Measurements from ENCODE around the gene NEAT1.
"Not testable (repeated sequence)": the region's sequence is repeated elsewhere in the genome, so short reads cannot be mapped to it uniquely, and the experiment has no call there.

The NEAT1 gene

DNA sequence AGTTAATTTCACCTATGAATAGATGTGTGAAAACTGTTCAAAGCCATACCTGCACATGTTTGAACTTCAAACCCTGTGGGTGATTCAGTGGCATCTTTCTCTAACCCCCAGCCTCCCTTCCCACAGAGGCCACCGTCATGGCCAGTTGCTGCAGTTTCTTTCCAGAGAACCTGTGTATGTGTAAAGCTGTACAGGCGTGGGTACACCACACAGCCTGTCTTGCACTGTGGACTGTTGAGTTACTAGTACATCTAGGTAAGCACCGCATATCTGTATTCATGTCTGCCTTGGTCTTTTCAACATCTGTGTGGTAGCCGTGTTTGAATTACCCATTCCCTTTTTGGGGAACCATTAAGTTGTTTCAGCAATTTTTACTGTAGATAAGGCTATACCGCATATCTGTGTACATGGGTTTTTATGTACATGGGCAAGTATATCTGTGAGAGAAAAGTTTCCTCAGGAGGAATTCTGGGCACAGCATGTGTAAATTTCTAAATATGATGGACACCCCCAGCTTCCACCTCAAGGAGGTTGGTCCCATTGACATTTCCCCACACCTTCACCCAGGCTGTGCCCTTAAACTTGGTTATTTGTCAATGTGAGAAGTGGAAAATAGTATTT lies 13.9 kb downstream of the NEAT1 start:
- no peak for DNase-seq

DNA sequence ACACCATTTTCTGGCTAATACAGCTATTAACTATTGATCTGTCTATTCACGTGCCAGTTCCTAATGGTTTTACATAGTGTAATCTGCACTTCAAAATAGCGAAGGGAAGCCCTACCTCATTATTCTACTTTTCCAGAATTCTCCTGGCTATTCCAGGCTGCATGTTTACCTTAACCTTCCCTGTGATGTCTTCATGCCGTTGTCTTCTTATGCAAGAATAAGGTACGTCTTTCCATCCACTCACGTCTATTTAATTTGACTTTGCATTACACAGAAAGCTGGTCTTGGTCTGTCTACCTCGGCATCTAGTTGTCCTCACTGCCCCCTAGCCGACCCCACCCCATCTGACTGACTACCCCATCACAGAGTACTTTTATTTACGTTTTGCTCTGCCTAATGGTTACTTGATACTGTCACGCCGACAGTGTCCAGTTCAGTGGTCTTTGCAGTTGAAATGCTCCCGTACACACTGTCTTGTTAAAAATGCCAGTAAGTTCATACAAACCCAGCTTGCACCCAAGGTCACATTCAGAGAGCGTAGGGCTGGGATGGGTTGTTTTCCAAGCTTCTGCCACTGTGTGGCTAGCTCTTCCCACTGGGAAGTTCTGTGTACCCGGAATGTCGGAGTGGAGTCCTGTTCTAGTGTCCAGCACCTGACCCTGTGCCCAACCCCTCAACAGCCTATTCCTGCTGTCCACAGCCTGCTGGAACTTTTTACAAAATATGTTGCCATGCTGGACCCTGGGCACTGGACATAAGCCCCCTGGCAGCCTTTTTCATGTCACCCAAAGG lies 15.0 kb downstream of the NEAT1 start:
- DNase-seq, result no peak

DNA sequence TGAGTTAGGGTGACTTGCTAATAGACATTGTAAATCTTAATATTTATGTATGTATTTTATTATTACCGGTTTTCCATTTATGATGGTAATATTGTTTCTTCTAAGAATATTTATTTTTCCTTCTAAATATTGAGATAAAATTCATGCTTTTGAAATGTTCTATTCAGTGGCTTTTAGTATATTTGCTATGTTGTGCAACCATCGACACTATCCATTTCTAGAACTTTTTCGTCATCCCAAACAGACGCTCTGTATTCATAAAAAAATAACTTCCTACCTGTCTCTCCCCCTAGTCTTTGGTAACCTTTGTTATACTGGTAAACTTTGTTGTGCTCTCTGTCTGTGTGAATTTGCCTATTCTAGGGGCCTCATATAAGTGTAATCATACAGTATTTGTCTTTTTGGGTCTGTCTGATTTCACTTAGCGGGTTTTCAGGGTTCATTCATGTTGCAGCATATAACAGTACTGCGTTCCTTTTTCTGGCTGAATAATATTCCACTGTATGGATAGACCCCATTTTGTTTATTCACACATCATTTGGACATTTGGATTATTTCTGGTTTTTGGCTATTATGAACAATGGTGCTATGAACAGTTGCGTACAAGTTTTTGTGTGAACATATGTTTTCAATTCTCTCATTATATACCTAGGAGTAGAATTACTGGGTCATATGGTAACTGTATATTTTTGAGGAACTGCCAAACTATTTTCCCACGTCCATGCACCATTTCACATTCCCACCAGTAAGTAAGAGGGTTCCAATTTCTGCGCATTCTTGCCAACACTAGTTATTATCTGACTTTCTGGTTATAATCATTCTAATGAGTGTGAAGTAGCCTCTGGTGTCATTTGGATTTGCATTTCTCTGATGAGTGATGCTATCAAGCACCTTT lies 15.9 kb downstream of the NEAT1 start:
- DNase-seq, result no peak

DNA sequence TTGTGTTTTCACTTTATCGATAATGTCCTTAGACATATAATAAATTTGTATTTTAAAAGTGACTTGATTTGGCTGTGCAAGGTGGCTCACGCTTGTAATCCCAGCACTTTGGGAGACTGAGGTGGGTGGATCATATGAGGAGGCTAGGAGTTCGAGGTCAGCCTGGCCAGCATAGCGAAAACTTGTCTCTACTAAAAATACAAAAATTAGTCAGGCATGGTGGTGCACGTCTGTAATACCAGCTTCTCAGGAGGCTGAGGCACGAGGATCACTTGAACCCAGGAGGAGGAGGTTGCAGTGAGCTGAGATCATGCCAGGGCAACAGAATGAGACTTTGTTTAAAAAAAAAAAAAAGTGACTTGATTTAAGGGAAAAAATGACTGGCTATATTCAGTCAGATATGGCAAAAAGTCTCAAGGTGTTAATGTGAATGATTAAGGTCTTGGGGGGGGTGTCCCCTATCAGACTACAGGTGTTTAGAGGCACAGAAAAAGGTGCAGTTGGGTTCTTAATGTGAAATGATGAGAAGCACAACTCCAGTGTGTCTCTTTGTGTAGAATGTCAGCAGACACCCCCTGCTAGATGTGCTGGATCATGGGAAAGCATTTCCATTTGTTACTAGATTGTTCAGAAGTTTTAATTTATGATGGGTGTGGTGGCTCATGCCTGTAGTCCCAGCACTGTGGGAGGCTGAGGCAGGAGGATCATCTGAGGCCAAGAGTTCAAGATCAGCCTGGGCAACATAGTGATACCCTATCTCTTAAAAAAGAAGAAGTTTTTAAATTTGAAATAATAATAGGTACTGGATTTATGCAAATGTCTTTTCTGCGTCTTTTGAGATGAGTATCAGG lies 17.0 kb downstream of the NEAT1 start:
- DNase-seq, result no peak

DNA sequence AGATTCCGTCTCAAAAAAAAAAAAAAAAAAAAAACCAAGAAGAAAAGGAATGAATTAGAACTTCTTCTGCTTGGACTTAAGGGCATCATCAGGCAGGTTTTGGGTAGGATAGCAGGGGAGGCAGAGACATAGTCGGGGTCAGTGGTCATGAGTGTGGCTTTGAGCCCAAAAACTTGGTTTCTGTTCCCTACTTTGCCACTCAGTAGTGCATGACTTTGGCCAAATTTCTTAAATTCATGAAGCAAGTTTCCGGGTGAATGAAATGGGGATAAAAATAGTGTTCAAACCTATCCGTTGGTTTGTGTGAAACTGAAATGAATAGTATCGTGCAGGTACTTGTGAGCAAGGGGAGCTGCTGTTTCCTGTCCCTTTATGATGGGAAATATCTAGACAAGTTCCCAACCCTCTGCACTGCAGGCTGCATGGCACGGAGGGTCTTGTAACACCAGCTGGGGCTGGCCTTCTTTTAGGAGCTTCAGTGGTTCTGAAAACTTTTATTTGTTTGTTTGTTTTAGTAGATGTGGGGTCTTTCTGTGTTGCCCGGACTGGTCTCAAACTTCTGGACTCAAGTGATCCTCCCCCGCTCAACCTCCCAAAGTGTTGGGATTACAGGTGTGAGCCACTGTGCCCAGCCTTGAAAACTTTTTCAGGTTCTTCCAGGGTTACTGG lies 18.4 kb downstream of the NEAT1 start:
- DNase-seq, result no peak

DNA sequence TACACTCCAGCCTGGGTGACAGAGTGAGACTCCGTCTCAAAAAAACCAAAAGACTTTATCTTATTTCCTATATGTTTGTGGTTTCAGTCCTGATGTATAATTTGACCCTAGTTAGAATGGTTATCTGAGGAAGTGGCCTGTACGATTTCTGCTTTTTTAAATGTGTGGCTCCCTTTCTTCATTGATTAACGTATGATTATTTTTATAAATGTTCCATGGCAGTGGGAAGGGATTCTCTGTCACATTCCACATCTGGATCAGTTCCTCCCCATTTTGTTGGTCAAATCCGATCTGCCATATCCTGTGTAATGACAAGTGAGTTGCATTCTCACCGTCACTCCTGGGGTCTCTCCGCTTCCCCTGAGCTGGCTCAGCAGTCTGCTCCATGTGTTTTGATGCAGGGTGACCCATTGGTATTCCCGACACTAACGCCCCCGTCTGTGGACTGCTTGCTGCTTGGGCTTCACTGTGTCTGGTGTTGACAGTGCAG lies 20.3 kb downstream of the NEAT1 start:
- no peak for DNase-seq

DNA sequence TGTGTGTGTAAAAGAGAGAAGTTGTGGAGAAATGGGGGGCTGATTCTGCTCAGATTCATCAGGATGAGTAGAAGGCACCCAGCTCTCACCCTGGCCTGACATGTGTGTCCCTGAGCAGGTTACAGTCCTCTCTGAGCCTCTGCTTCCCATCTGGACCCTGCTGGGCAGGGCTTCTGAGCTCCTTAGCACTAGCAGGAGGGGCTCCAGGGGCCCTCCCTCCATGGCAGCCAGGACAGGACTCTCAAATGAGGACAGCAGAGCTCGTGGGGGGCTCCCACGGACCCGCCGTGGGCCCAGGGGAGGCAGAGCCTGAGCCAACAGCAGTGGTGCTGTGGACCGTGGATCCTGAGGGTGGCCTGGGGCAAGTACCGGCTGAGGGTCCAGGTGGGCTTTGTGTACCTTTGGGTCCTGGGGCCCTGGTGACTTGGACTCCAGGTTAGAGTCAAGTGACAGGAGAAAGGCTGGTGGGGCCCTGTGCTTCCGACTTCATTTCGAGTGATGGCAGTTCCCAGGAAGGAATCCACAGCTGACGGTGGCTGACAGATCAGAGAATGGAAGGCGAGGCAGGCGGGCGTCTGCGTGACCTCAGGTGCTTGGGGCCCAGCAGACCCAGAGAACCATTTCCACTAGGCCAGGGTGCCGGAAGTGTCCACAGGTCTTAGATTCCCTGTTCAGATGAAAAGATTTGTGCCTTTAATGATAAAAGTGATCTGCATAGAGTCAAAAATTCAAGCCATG lies 21.9 kb downstream of the NEAT1 start:
- no peak for DNase-seq

DNA sequence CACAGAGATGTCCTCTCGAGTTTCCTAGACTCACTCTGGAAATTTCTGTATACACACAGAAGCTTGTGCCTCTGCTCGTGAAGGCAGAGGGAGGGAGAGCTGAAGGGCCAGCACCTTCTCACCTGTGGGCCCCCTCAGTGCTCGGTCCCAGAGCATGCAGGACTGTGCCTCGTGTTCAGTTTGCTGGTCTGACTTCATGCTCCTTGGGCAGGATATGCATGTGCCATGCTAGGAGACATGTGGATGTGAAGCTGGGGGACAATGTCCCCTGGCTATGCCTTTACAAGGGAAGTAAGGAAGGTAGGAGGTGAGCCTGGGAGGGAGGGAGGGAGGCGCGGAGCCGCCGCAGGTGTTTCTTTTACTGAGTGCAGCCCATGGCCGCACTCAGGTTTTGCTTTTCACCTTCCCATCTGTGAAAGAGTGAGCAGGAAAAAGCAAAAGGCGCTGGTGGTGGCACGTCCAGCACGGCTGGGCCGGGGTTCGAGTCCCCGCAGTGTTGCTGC lies 22.6 kb downstream of the NEAT1 start:
- no peak for DNase-seq

DNA sequence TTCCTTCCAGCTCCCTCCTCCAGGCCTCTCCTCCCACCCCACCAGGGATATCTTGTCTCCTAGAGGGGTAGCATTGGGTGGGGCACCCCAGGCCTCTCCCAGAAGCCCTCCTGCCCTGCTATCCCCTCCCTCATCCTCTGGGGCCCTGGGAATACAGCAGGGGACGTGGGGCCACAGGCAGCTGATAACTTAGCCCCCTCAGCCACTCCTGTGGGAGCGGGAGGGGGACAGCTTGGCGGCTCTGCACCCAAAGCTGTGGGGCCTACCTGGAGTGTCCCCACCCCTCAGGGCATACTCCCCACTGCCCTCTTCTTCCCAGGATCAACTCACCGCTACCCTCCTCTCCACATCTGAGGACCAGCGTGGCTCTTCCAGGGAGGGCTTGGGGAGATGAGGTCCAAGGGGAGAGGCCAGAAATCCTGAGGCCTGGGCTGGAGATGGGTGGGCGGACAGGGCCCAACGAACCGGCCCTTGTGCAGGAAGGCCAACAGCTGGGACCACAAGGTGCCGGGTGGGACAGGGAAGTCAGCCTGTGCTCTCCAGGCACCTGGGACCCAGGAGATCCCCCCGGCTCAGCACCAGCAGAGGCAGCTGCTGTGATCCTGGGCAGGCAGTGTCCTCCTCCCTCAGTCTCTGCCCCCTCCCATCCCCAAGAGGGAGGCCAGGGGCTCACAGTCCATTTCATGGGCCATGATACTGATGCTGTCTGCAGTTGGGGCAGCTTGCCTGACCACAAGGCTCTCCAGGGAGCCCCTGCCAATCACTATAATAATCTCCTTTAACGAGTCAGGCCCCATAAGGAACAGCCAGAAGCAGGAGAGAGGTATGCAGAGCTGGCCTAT lies 23.2 kb downstream of the NEAT1 start:
- DNase-seq, result no peak

DNA sequence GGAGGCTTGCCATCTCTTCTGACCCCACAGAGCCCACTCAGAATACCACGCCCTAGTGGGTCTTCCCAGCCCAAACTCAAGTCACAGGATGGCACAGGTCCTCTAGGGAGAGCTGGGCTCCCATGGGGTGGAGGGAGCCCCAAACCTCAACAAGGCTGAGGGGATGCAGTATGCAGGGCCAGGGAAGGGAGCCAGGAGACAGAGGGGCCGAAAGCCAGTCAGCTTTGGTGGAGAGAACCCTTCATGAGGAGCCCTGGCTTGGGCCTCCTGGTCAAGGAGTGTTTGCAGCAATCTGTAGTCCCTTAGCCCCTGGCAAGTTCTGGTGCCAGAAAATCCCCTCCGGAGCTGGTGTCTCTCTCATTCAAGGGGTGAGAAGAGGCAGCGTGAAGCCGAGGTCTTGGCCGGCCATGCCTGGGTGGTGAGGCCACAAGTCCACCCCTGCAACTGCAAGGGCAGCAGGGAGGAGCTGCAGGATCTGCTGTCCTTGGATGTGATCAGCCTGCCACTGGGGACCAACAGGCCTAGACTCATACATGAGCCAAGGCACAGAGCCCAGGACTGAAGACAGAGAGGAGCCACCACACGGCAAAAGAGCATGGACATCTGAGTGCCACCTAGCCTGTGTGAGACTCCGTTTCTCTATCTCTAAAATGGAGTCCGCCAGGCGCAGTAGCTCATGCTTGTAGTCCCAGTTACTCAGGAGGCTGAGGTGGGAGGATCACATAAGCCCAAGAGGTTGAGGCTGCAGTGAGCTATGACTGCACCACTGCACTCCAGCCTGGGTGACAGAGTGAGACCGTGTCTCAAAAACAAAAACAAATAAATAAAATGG lies 24.1 kb downstream of the NEAT1 start:
- DNase-seq, result no peak

DNA sequence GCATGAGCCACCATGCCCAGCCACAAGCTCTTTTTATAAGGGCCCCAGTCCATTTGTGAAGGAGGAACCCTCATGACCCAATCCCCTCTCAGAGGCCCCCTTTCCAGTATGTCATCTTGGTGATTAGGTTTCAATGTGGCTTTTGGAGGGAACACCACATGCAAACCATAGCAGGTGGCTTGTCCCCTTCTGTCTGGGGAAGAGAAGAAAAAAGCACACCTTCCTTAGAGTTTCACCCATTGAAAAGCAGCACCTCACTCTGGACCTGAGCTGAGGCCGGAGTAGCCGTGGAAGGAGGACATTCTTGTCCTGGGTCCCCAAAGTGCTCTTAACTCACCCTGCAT lies 25.4 kb downstream of the NEAT1 start:
- no peak for DNase-seq

DNA sequence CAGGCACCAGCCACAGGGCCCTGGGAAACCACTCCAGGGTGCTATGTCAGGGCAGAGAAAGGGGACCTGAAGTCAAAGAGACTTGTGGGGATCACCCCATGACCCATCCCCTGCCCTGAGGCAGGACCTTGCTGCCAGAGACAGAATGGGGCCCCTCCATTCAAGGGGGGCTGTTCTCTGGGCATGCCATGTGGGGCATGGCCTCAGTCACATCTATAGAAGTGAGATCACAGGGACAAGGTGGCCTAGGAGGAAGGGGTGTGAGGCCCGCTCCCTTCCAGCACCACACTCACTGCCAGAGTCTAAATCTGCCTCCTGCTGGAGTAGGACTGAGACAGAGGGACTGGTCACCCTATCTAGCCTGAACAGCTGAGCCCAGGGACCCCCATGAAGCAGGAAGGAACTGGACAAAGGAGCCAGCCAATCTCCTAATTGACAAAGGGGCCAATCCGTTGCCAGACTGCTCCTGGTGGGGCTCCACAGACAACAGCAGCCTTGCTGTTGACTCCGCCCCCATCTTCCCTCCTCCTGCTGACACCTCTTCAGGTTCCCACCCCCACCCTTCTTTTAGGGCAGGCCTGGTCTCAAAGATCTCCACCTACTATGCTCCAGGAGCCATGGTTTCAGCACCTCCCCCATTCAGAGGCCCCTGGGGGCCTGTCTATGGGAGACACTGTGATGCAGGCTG lies 26.0 kb downstream of the NEAT1 start:
- no peak for DNase-seq

DNA sequence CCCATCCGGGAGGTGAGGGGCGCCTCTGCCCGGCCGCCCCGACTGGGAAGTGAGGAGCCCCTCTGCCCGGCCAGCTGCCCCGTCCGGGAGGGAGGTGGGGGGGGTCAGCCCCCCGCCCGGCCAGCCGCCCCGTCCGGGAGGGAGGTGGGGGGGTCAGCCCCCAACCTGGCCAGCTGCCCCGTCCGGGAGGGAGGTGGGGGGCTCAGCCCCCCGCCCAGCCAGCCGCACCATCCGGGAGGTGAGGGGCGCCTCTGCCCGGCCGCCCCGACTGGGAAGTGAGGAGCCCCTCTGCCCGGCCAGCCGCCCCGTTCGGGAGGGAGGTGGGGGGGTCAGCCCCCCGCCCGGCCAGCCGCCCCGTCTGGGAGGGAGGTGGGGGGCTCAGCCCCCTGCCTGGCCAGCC lies 28.7 kb downstream of the NEAT1 start:
- not testable (repeated sequence) for DNase-seq

DNA sequence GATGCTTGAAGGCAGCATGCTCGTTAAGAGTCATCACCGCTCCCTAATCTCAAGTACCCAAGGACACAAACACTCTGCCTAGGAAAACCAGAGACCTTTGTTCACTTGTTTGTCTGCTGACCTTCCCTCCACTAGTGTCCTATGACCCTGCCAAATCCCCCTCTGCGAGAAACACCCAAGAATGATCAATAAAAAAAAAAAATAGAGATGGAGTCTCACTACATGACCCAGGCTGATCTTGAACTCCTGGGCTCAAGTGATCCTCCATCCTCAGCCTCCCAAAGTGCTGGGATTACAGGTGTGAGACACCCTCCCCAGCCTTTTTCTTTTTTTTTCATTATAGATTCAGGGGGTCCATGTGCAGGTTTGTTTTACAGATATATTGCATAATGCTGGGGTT lies 29.7 kb downstream of the NEAT1 start:
- not testable (repeated sequence) for DNase-seq

DNA sequence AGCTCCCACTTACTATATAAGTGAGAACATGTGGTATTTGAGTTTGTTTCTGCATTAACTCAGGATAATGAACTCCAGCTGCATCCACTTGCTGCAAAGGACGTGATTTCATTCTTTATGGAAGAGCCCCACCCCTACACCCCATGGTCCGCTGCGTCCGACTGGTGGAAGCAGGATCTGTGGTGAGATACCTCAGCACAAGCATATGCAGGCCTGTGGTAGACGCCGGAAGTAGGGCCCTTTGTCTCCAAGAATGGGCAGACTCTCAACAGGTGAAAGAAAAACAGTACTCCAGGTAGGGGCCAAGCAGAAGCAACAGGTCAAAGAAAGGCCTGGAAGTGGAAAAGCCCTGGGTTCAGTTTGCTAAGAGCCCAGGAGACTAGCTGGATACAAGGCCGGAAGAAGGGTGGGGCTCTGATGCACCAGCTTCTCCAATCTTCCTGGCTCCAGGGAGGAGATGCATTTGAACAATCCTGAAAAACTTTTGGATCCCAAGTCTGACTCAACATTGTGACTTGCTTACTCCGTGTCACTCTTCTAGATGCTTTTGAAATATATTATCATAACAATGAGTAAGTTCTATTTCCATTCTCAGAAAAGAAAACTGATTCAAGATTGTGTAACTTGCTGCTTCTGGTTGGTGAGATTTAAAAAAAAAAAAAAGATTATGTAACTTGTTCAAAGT lies 30.4 kb downstream of the NEAT1 start:
- no peak for DNase-seq

DNA sequence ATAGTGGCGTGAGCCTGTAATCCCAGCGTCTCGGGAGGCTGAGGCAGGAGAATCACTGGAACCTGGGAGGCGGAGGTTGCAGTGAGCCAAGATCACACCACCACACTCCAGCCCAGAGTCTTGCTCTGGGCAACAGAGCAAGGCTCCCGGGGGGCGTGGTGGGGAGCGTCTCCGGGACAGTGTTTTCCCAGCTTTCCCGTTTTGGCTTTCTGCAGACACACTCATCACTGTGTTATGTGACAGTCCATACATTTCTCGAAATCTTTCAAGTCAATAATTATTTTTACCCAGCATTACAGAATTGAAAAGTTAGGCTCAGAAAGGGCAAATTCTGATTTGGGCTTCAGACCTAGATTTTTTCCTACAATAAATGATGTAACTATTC lies 31.7 kb downstream of the NEAT1 start:
- DNase-seq, result no peak

DNA sequence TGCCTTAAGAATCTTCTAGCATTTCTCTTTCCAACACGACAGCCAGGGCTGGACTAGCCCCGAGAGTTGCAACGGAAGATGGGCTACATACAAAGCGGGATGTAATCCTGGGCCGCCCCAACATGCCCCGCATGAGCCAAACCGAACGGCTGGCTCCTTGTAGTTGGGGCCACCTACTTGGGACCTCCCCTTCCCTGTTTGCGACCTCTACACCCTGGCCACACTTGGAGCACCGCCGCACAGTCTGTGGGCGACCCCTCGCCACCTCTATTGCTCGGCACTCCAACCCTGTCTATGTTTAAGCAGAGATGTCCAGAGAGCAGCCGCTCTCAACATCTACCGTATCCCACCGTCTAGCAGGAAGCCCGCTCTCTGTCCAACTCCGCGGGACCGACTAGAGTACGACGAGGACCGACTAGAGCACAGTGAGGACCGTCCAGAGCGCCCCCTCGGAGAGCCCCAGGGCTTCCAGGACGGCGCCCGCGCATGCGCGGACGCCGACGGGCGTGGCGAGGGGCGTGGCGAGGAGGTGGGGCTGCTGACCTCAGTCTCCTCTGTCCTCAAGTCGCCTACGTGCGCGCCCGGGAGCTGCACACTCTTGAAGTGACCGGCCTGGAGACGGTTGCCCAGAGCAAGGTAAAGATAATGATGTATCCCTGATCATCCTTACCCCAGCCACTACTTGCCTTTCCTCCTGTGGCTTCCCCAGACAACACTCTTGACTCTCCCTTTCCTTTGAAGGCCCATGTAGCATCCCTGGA lies 32.3 kb downstream of the NEAT1 start:
- DNase-seq, result no peak
